GM12891 (cell line): ENCODE results near the gene CCDC110.

Source experiments
- DNase-seq: peaks from one replicate; pipeline ENCODE4 v3.0.0; 2011; ENCODE audit warnings: low spot score; ENCODE audit not compliant: insufficient read length
- FAIRE-seq: peaks from 2 replicates; lab custom pipeline; 2011; peaks lifted over from hg19 to GRCh38; lab: Jason Lieb, UNC
- PAX5 ChIP-seq: IDR thresholded peaks from 2 replicates; pipeline ENCODE4 v1.6.1; 2011; ENCODE audit warnings: low read length, moderate library complexity, mild to moderate bottlenecking; ENCODE audit not compliant: insufficient read depth, severe bottlenecking
- POLR2A ChIP-seq: IDR thresholded peaks from 2 replicates; pipeline ENCODE4 v1.6.1; 2011; ENCODE audit warnings: low read depth, low read length, control low read depth
- POLR2AphosphoS5 ChIP-seq: IDR thresholded peaks from 2 replicates; pipeline ENCODE4 v1.6.1; 2011; ENCODE audit warnings: low read depth, low read length, control low read depth
- POU2F2 ChIP-seq: IDR thresholded peaks from 2 replicates; pipeline ENCODE4 v1.6.1; 2011; ENCODE audit warnings: low read depth, mild to moderate bottlenecking, control low read depth, low read length, moderate library complexity
- SPI1 ChIP-seq: IDR thresholded peaks from 2 replicates; pipeline ENCODE4 v1.6.1; 2011; ENCODE audit warnings: low read depth, low read length, control low read depth
- TAF1 ChIP-seq: IDR thresholded peaks from 2 replicates; pipeline ENCODE4 v1.6.1; 2011; ENCODE audit warnings: low read depth, low read length, control low read depth

Gene CCDC110

DNA sequence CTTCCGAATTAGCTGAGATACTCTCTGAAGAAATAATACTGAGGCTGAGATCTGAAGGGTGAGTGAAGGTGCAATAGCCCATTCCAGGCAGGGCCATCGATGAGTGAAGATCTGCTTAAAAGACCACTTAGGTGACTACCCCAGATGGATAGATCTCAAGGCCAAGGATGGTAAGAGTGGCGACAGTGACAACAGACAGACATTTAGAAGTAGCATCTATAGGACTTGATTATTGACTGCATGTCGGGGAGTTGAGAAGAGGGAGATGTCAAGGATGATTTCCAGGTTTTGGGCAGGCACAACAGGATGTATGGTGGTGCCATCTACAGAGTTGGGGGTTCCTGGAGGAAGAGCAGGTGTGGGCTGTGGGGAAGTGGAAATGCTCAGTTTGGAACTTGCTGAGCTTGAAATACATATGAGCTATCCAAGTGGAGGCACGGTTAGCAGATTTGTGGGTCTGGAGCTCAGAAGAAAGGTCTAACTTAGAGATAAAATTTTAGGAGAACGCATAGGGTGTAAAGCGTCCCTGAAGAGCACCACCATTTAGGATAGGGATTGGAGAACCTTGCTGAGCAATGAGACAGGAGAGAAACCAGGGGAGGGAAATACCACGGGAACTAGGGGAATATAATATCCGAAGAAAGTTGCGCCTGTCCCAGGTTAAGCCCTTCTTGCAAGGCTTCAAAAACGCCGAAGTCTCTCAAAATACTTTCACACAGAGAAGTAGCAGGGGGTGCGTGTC lies 46.5 kb downstream of the CCDC110 start:
- FAIRE-seq (no peak), DNase-seq (no peak)
- TF ChIP-seq PAX5 = no peak
- no peak for TF ChIP-seq POLR2AphosphoS5
- no peak for TF ChIP-seq POLR2A
- TF ChIP-seq POU2F2 = no peak
- 0 out of 2 replicates have a peak, but pooled peaks have one; percentile 29 for TF ChIP-seq SPI1
- no peak for TF ChIP-seq TAF1

DNA sequence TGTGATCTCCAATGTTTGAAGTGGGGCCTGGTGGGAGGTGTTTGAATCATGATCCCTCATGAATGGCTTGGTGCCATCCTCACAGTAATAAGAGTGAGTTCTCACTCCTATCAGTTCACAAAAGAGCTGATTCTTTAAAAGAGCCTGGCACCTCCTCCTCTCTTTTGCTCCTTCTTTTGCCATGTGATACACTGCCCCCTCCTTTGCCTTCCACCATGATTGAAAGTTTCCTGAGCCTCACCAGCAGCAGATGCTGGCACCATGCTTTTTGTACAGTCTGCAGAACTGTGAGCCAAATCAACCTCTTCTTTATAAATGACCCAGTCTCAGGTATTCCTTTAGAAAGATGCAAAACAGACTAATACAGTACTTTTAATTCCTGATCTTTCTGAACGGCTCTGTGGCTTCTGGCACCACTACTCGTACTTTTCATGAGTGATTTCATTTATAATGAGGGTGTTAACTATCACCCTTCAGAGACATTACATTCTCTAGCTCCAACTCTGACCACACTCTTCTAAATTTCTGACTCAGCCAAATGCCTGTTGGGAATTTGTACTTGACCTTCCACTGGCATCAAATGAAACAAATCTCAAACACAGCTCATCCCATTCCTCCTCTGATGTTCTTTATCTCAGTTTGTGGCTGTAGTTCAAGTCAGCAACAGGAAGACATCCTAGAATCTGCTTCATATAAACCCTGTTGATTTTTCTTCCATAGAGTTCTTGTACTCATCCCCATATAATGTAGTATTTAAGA lies 50.0 kb downstream of the CCDC110 start:
- no peak for TF ChIP-seq POLR2A
- no peak for TF ChIP-seq SPI1
- no peak for TF ChIP-seq POLR2AphosphoS5
- no peak for TF ChIP-seq POU2F2
- TF ChIP-seq PAX5 = no peak
- TF ChIP-seq TAF1 = no peak
- DNase-seq (no peak), FAIRE-seq (no peak)

GRCh38 chr4:185416955-185417354 lies 54.6 kb downstream of the CCDC110 start:
- FAIRE-seq (no peak), DNase-seq (no peak)
- TF ChIP-seq POLR2AphosphoS5 (no peak), PAX5 (no peak), POU2F2 (no peak), SPI1 (no peak), POLR2A (no peak), TAF1 (no peak)

DNA sequence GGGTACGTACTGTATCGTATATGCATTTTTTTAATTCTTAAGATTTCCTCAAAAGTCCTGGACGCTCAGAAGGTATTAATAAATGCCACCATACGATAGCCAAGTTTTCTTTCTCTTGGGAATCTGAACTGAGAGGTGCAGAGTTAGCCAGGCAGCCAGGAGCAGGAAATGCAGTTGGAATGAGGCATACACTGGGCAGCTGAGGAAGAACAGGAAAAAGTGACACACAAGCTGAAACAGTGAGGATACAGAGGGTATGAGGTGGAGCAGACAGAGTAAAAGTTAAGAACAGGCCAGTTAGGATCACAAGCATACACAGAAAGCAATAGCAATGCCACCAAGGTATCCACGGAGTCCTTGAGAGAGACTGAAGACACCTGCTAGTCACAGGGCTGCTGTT lies 59.1 kb downstream of the CCDC110 start:
- no peak for DNase-seq
- no peak for FAIRE-seq

GRCh38 chr4:185411849-185412248 lies 59.7 kb downstream of the CCDC110 start:
- FAIRE-seq (no peak), DNase-seq (no peak)
- TF ChIP-seq POU2F2 (no peak), TAF1 (no peak), PAX5 (no peak), POLR2A (no peak), SPI1 (no peak), POLR2AphosphoS5 (no peak)

More for the DNA sequence above, 59.1 kb downstream of the CCDC110 start:
- TF ChIP-seq SPI1 (no peak), POU2F2 (no peak), POLR2AphosphoS5 (no peak), PAX5 (no peak), POLR2A (no peak), TAF1 (no peak)

- DNase-seq (no peak), FAIRE-seq (no peak)
- TF ChIP-seq SPI1 (no peak), TAF1 (no peak), POU2F2 (no peak), PAX5 (no peak), POLR2AphosphoS5 (no peak)
Measured at GRCh38 chr4:185408432-185408831, 63.1 kb downstream of the CCDC110 start.

DNA sequence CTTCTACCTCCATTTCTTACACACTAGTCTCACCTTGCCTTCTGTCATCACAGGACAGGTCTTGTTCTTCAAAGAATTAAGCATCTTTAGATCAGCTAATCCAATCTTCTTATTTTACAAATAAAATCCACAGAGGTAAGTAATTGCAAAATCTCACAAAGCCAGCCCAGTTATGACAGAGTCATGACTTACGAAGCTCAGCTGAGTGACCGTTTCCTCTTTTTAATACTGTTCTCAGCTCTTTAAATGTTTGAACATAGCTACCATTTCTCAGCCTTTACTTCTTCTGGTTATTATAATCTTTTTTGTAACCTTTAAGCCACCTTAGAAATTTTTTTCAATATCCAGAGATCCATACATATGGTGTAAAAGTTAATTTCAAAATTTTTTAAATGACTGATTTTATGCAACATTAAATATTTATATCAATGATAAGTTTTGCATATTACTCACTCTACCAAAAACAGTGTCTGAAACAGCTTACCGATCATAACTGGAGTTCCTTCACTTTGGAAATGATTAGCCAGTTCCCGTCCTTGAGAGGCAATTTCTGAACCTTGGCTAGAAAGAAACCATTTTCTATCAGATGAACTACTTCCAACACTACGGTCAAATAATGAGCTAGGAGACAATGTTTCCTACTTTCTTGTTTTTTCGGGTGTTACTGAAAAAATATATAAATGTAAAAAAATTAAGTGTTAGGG lies 66.1 kb downstream of the CCDC110 start:
- TF ChIP-seq PAX5 = no peak
- TF ChIP-seq POLR2A = no peak
- no peak for TF ChIP-seq TAF1
- TF ChIP-seq POU2F2 = no peak
- peak; percentile 95 for TF ChIP-seq SPI1
- DNase-seq (no peak), FAIRE-seq (peak; percentile 23)

- FAIRE-seq (no peak), DNase-seq (no peak)
Measured at GRCh38 chr4:185404031-185404430, 67.5 kb downstream of the CCDC110 start.

DNA sequence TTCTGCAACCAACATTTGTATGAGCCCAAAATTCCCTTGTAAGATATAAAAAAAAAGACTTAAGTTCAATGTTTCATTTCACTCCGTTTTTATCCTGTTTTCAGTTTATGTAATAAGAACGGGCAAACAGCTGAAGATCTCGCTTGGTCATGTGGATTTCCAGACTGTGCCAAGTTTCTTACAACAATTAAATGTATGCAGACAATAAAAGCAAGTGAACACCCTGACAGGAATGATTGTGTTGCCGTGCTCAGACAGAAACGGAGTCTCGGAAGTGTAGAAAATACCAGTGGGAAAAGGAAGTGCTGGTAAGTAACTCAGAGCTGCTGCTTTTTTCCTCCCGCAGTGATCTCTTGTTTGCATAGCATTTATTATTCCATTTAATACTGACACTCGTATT lies 72.1 kb downstream of the CCDC110 start:
- no peak for DNase-seq
- TF ChIP-seq TAF1 = no peak
- no peak for TF ChIP-seq POU2F2
- no peak for TF ChIP-seq PAX5
- no peak for TF ChIP-seq POLR2A
- TF ChIP-seq POLR2AphosphoS5 = no peak
- TF ChIP-seq SPI1 = no peak
- FAIRE-seq = no peak

More at GRCh38 chr4:185404031-185404430, 67.5 kb downstream of the CCDC110 start:
- TF ChIP-seq PAX5 (no peak), POLR2A (no peak), POU2F2 (no peak), POLR2AphosphoS5 (no peak), SPI1 (no peak), TAF1 (no peak)
